Endothelial cell of umbilical vein (primary cell): ENCODE results near the gene ZNF629.
A peak's percentile ranks its signal among the peaks of the same experiment; 100 is the strongest.

Experiments
- CTCF ChIP-seq, 2 donors: IDR thresholded peaks; 1 replicate in 1 of 2; 2 replicates in 1 of 2; pipeline ENCODE4 v1.5.1; 2011; ENCODE audit warnings: low read length in 2 of 2, mild to moderate bottlenecking in 2 of 2, moderate library complexity in 2 of 2, control low read depth in 1 of 2, inconsistent platforms in 1 of 2, low read depth in 1 of 2; ENCODE audit not compliant: insufficient read depth in 1 of 2; ENCODE audit errors: extremely low read depth in 1 of 2
- EZH2 ChIP-seq: IDR thresholded peaks from 2 replicates; pipeline ENCODE4 v1.6.1; 2012; ENCODE audit warnings: borderline replicate concordance, low read depth, mild to moderate bottlenecking, moderate library complexity, low read length, inconsistent platforms; ENCODE audit not compliant: severe bottlenecking
- FOS ChIP-seq: IDR thresholded peaks from 2 replicates; pipeline ENCODE4 v1.6.1; 2011; ENCODE audit warnings: mild to moderate bottlenecking, low read length, moderate library complexity, borderline replicate concordance; ENCODE audit not compliant: insufficient read depth
- GATA2 ChIP-seq: IDR thresholded peaks from 2 replicates; pipeline ENCODE4 v1.7.0; 2011; ENCODE audit warnings: low read depth, mild to moderate bottlenecking, moderate library complexity, mixed read lengths, low read length; ENCODE audit not compliant: insufficient read length, insufficient read depth
- JUN ChIP-seq: IDR thresholded peaks from 2 replicates; pipeline ENCODE4 v1.6.1; 2011; ENCODE audit warnings: borderline replicate concordance, low read depth; ENCODE audit not compliant: insufficient read length, insufficient read depth
- MAX ChIP-seq: IDR thresholded peaks from 2 replicates; pipeline ENCODE4 v1.6.1; 2011; ENCODE audit not compliant: insufficient read depth, insufficient read length
- MYC ChIP-seq: IDR thresholded peaks from one replicate; pipeline ENCODE4 v1.6.1; 2011; ENCODE audit warnings: mild to moderate bottlenecking, low read depth, low read length
- POLR2A ChIP-seq: IDR thresholded peaks from 2 replicates; pipeline ENCODE4 v1.6.1; 2012; ENCODE audit warnings: low read depth, mild to moderate bottlenecking, control low read depth, low read length
- POLR2AphosphoS5 ChIP-seq: IDR thresholded peaks from 2 replicates; pipeline ENCODE4 v1.6.1; 2012; ENCODE audit warnings: low read depth, mild to moderate bottlenecking, control low read depth, low read length, moderate library complexity; ENCODE audit not compliant: insufficient read depth

- TF ChIP-seq POLR2AphosphoS5 (peak; percentile 93), POLR2A (peak; percentile 88), FOS (no peak), CTCF (IDR thresholded peaks at IDR 0.05; ENCODE audit: extremely low read depth in 1 of 2, insufficient read depth in 1 of 2, low read depth in 1 of 2, low read length in 2 of 2) (peak in 1 of 2 donors; percentile 3), GATA2 (no peak), EZH2 (no peak), MAX (no peak), JUN (no peak), MYC (no peak)
Observed at GRCh38 chr16:30805370-30806169, 18.6 kb upstream of the ZNF629 start.
